Dedifferentiated amniotic fluid mesenchymal stem cell (primary cell): Measurements from ENCODE around the gene GAGE12J.
"Not testable (repeated sequence)": the region's sequence is repeated elsewhere in the genome, so short reads cannot be mapped to it uniquely, and the experiment has no call there.

Source experiments
- DNase-seq: peaks from one replicate; pipeline ENCODE4 v3.0.0-alpha.2; 2016; ENCODE audit errors: extremely low spot score

The GAGE12J gene

GRCh38 chrX:49310371-49310770 is 11.5 kb upstream of the GAGE12J start:
- no peak for DNase-seq

GRCh38 chrX:49312176-49312575 is 9.7 kb upstream of the GAGE12J start:
- DNase-seq: no peak

GRCh38 chrX:49316085-49316484 is 5.8 kb upstream of the GAGE12J start:
- no peak for DNase-seq

DNA sequence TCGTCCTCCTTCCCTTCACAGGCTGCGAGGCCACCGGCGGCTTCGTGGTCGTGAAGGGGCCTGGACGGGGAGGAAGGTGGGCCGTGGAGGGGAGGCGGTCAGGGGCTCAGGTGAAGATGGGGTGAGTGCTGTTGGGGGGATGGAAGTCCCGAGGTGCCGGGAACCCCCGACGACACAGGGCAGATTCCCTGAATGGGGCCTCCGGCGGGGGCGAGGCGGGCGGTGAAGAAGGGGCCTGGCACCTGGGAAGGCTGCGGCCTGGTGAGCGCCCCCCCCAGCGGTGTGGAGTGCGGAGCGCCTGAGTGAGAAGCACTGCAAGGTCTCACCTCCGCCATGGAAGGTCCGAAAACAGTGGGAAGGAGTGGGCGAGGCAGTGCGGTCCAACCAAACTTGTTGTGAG is 429 bp downstream of the GAGE12J start:
- not testable (repeated sequence) for DNase-seq

DNA sequence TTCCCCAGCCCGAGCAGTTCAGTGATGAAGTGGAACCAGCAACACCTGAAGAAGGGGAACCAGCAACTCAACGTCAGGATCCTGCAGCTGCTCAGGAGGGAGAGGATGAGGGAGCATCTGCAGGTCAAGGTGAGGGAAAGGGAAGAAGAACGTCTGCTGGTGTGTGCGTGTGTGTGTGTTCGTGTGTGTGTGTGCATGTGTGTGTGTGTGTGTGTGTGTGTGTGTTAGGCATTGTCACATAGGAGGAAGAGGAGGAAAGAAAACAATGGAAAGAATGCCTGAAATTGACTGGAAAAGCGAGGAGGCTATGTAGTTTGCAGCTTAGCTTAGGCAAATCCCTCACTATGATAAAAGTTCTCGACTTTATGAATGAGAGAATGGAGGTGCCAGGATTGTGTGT is 1.9 kb downstream of the GAGE12J start:
- DNase-seq: not testable (repeated sequence)

DNA sequence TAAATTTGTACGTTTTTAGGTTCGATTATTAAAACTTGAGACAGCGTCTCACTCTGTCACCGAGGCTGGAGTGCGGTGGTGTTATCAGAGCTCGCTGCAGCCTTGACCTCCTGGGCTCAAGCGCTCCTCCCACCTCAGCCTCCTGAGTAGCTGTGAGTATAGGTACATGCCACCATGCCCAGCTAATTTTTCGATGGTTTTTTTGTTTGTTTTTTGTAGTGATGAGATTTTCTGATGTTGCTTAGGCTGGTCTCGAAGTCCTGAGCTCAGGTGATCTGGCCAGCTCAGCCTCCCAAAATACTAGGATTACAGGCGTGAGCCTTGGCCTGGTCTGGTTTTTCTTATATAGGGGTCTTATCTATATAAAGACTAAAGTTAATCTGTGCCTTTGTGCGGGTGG is 8.6 kb downstream of the GAGE12J start:
- DNase-seq: not testable (repeated sequence)

- not testable (repeated sequence) for DNase-seq
Observed at GRCh38 chrX:49331282-49331681, 9.4 kb downstream of the GAGE12J start, which contains the start of gene GAGE13. GAGE13 (plus strand) TSS chrX:49331582; CDS start chrX:49332738, 1,156 bp downstream.

- not testable (repeated sequence) for DNase-seq
Observed at GRCh38 chrX:49331841-49332240, 10.0 kb downstream of the GAGE12J start.

GRCh38 chrX:49341449-49341848 is 19.6 kb downstream of the GAGE12J start:
- not testable (repeated sequence) for DNase-seq

GRCh38 chrX:49344496-49345175 is 22.8 kb downstream of the GAGE12J start:
- DNase-seq: not testable (repeated sequence)

- not testable (repeated sequence) for DNase-seq
Observed at GRCh38 chrX:49345402-49345801, 23.6 kb downstream of the GAGE12J start.

- DNase-seq: peak; percentile 30
Observed at GRCh38 chrX:49346150-49346549, 24.3 kb downstream of the GAGE12J start.
